ENCODE results near the gene OR2V2.

OR2V2 gene

DNA sequence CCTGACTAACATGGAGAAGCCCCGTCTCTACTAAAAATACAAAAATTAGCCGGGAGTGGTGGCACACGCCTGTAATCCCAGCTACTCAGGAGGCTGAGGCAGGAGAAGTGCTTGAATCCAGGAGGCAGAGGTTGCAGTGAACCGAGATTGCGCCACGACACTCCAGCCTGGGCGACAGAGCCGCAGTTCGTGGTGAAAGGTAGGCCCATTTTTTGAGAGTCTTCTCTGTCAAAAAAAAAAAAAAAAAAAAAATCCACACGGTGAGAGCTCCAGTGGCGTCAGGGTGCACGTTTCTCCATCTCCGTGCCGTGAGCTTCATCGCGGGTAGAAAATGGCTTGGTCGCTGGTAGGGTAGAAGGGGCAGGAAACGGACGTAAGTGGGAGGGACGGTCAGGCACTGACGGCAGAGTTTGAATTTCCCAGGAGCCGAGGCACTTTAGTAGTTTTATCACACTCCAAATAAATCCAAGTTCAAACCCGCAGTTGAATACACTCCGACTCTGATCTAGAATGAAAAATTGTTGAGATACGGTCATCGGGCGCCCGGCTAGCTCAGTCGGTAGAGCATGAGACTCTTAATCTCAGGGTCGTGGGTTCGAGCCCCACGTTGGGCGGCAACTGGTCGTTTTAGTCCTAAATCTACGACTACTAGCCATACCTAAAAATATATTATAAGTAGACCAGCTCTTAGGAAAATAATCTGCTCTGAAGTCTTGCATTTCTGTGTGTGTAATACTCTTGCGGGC lies 60.0 kb downstream of the OR2V2 start:
- DNase-seq (ENCODE audit: low read depth in 2 of 2), result peak; percentile 58 to 73

DNA sequence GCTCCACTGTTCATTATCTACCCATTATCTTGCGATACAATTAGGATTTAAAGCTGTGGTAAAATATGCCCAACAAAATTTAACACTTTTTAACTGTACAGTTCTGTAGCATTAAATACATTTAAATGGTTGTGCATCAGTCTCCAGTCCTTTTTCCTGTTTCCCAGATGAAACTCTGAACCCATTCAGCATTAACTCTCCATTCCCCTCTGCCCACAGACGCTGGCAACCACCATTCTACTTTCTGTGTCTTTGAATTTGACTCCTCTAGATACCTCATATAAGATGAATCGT lies 60.5 kb downstream of the OR2V2 start:
- DNase-seq (ENCODE audit: low read depth in 2 of 2), result no peak

All from stimulated activated CD8-positive, alpha-beta memory T cell treated with anti-CD3 and anti-CD28 coated beads, Interleukin-15, amount 100 ng/mL, for 4 hours (primary cell).